Panc1 (cell line): ENCODE measurements around the gene RTL1. TPM values are rescaled to one million over a fixed set of nuclear protein-coding genes. Genes with fewer than 3 reads are reported as not detected.

Experiments
- ATAC-seq: fragments of 200-7000 bp; cut with Tn5 transposase; 2 replicates; pipeline ENCODE4 v1.9.1; 2020; ENCODE audit warnings: mild to moderate bottlenecking, moderate library complexity
- BruUV-seq: library from RNA; stranded (reverse); fragments of 400-500 nt; replicated peaks from 2 replicates; lab custom pipeline; 2021; lab: Mats Ljungman, UMichigan
- CTCF ChIA-PET: fragments of 300-600 bp; sonication (Branson Sonifier 250); formaldehyde crosslinking; loops from one replicate; lab custom pipeline; 2022; ENCODE audit warnings: antibody characterized with exemption; lab: Charles Lee
- POLR2A ChIA-PET: fragments of 300-600 bp; sonication (Branson Sonifier 250); formaldehyde crosslinking; loops from one replicate; lab custom pipeline; 2022; ENCODE audit warnings: antibody characterized with exemption; lab: Charles Lee
- DNase-seq: peaks from one replicate; pipeline ENCODE4 v3.0.0-alpha.2; 2010; ENCODE audit warnings: low read depth, low spot score
- H3K27ac ChIP-seq: 2 replicates; pipeline ENCODE4 v1.5.1; 2011; ENCODE audit warnings: mild to moderate bottlenecking, low read length, inconsistent platforms
- H3K27me3 ChIP-seq: fragments of 200-500 bp; sonication (Bioruptor generic); 2 replicates; pipeline ENCODE4 v1.6.0; 2014; ENCODE audit warnings: low read length, inconsistent platforms; ENCODE audit not compliant: control insufficient read depth, insufficient read depth
- H3K36me3 ChIP-seq: fragments of 200-500 bp; sonication (Bioruptor generic); 2 replicates; pipeline ENCODE4 v1.5.1; 2014; ENCODE audit warnings: inconsistent platforms, mild to moderate bottlenecking, low read length, moderate library complexity; ENCODE audit not compliant: control insufficient read depth, insufficient read depth
- H3K4me1 ChIP-seq: 2 replicates; pipeline ENCODE4 v1.5.1; 2011; ENCODE audit warnings: inconsistent platforms, mild to moderate bottlenecking, low read length, moderate library complexity; ENCODE audit not compliant: control insufficient read depth, insufficient read depth
- H3K4me3 ChIP-seq, 2 experiments: 2 replicates each; pipeline ENCODE4 v1.5.1; 2011 to 2012; ENCODE audit warnings: low read depth in 2 of 2, low read length in 2 of 2, mild to moderate bottlenecking in 2 of 2, inconsistent platforms in 1 of 2, moderate library complexity in 1 of 2
- H3K9me3 ChIP-seq: fragments of 200-500 bp; sonication (Bioruptor generic); 2 replicates; pipeline ENCODE4 v1.5.1; 2014; ENCODE audit warnings: low read depth, mild to moderate bottlenecking, inconsistent platforms, low read length, moderate library complexity; ENCODE audit not compliant: control insufficient read depth, insufficient read depth
- CTCF ChIP-seq: fragments of 450-650 bp; IDR thresholded peaks from 2 replicates; pipeline ENCODE4 v1.5.1; 2017; ENCODE audit warnings: mild to moderate bottlenecking
- POLR2AphosphoS5 ChIP-seq: IDR thresholded peaks from 2 replicates; pipeline ENCODE4 v1.6.1; 2012; ENCODE audit warnings: mild to moderate bottlenecking, low read depth, low read length, moderate library complexity
- REST ChIP-seq, 2 experiments: IDR thresholded peaks; 2 replicates each; pipeline ENCODE4 v1.6.1; 2011 to 2012; ENCODE audit warnings: low read depth in 2 of 2, control low read depth in 1 of 2, low read length in 1 of 2, mild to moderate bottlenecking in 1 of 2, moderate library complexity in 1 of 2; ENCODE audit not compliant: insufficient read depth in 1 of 2
- SIN3A ChIP-seq: IDR thresholded peaks from 2 replicates; pipeline ENCODE4 v1.6.1; 2012; ENCODE audit warnings: low read depth, mild to moderate bottlenecking, low read length, moderate library complexity, borderline replicate concordance; ENCODE audit not compliant: insufficient read depth
- TCF7L2 ChIP-seq: IDR thresholded peaks from 2 replicates; pipeline ENCODE4 v1.6.1; 2011; ENCODE audit warnings: mild to moderate bottlenecking, low read depth, low read length, inconsistent platforms
- in situ Hi-C: cut with HindIII; loops from 2 replicates; pipeline ENCODE4 v1.10.0; 2016; ENCODE audit warnings: low sequenced_read_pairs, low pct_unique_long_range_greater_than_20kb
- intact Hi-C: fragments of 100-400 bp; cut with micrococcal nuclease; formaldehyde crosslinking; loops from one replicate; pipeline ENCODE4 v1.10.0; 2022; ENCODE audit not compliant: unreplicated experiment
- total RNA-seq: library from RNA; stranded (reverse); gene quantifications from one replicate; pipeline ENCODE4 v1.2.1, GENCODE V29; 2021; ENCODE audit not compliant: unreplicated experiment

RTL1 gene
- total RNA-seq, 1 experiment from 2014 or later, result not detected

- in situ Hi-C loops (no loop called here), intact Hi-C loops (no loop called here)
- no peak overlapping the region for H3K4me3 ChIP-seq
- TF ChIP-seq TCF7L2 (no peak), SIN3A (no peak), POLR2AphosphoS5 (no peak), REST (IDR thresholded peaks at IDR 0.05; ENCODE audit: insufficient read depth in 1 of 2, low read depth in 2 of 2, low read length in 1 of 2) (no peak), CTCF (no peak)
- H3K27ac ChIP-seq, result no peak overlapping the region
- DNase-seq, result no peak
- no TSS peak for BruUV-seq
- H3K27me3 ChIP-seq, result no peaks in the 10 kb centered on the region
- H3K36me3 ChIP-seq, result no peaks in the 10 kb centered on the region
- POLR2A ChIA-PET, result no interaction called here
- no peak for ATAC-seq
- no peaks in the 10 kb centered on the region for H3K9me3 ChIP-seq
- H3K4me1 ChIP-seq, result no peaks in the 10 kb centered on the region
- CTCF ChIA-PET, result no interaction called here
These were observed 1.6 kb upstream of the RTL1 start for GRCh38 chr14:100905166-100905565.

- TF ChIP-seq REST (IDR thresholded peaks at IDR 0.05; ENCODE audit: insufficient read depth in 1 of 2, low read depth in 2 of 2, low read length in 1 of 2) (no peak), CTCF (peak; percentile 63), TCF7L2 (no peak), SIN3A (no peak)
- H3K27ac ChIP-seq, result no peak overlapping the region
- POLR2A ChIA-PET, result no interaction called here
- H3K4me3 ChIP-seq, result no peak overlapping the region
- no peaks in the 10 kb centered on the region for H3K9me3 ChIP-seq
- no peak for DNase-seq
- in situ Hi-C loops, result no loop called here
- intact Hi-C loops, result no loop called here
- CTCF ChIA-PET, result no interaction called here
- ATAC-seq, result no peak
- H3K36me3 ChIP-seq, result no peaks in the 10 kb centered on the region
- H3K27me3 ChIP-seq, result no peaks in the 10 kb centered on the region
- BruUV-seq, result no TSS peak
- H3K4me1 ChIP-seq, result no peaks in the 10 kb centered on the region
These were observed 975 bp upstream of the RTL1 start for GRCh38 chr14:100904307-100905087.
